ENCODE data around the gene KRTAP10-2.
"Not testable (repeated sequence)": the region's sequence is repeated elsewhere in the genome, so short reads cannot be mapped to it uniquely, and the experiment has no call there.

The KRTAP10-2 gene

DNA sequence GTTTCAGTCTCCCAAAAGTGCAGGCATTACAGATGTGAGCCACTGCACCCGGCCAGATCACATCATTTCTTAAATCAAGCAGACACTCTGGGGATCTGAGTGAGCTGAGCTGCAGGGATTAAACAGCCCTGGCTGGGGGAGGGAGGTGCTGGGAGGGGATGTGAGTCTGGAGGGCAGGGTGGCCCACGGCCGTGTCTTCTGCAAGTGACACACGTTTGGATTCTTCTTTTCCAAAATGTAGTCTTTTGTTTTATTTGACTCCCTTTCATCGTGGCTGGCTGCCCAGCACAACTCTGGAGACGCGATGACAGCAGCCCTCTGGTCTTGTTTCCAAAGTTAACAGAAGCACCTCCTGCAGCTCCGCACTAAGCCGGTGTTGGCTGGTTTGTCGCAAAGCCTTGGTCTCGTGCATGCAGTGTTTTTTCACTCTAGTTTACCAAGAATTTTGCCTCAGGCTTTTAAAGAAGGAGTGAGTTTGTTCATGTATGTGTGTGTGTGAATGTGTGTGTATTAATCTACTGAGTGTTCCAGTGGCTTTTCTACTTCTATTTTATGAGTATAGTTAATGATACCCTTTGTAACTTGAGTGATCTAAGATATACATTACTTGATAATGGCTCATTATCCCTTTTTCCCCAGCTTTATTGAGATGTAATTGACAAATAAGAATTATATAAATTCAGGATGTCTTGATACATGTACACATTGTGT, 31.9 kb upstream of the KRTAP10-2 start:
- no peak for DNase-seq (ENCODE audit: low read depth)

DNA sequence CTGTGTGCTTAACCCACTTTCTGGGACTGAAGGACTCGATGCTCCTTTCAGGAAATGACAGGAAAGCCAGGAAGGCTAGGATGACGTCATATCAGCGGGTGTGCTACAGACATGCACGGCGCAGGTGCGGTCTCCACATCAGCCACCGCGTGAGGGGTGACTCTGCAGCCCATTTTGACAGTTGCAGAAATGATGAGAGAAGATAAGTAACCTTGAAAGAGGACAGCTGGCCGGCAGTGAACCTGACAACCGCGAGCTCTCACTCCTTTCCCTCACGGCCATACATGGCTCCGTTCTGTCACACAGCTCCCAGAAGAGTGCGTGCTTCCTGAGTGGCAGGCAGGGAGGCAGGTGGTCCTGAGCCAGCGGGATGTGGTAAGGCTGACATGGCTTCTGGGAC, 30.8 kb upstream of the KRTAP10-2 start:
- DNase-seq (ENCODE audit: low read depth): no peak

DNA sequence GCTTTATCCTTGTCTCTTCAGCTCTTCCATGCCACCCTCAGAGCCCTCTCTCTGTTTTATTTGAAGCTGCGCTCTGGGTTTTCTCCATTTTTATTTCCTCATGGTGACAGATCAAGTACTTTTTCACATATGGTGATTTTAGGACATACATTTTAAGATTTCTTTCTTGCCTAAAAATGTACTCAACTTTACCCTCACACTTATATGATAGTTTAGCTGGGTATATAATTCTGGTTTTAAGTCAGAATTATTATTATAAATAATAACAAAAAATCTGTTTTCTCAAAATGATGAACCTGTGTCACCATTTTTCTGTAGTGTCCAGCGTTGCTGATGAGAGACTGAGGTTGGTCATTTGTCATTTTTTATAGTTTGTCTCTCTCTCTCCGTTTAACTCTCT, 29.9 kb upstream of the KRTAP10-2 start:
- no peak for DNase-seq (ENCODE audit: low read depth)

DNA sequence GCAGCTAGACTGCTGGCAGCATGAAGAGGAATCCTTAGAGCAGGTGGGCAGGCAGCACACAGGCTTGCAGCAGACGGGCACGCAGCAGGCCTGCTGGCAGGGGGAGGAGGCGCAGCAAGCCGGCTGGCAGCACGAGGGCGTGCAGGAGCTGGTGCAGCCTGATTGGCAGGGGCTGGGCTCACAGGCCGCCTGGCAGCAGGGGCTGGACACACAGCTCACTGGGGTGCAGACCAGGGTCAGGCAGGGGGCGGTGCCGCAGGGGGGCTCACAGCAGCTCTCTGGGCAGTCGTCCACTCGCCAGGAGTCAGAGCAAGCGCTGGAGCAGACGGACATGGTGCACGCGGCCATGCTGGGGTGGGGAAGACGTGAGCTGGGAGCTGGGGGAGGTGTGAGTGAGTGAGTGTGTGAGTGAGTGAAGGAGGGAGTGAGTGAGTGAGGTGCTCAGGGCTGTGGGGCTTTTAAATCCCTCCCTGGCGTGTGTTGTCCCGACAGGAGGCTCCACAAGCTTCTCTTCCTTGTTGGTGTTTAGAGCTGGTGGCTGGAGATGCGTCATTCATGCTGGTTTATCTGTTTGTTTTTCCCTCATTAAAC, 29.0 kb upstream of the KRTAP10-2 start, which contains the start of gene KRTAP10-5:
KRTAP10-5 (minus strand) TSS at position 374 of the 591 bp plus-strand sequence; CDS start at position 348, 26 bp downstream.
- DNase-seq (ENCODE audit: low read depth): not testable (repeated sequence)

DNA sequence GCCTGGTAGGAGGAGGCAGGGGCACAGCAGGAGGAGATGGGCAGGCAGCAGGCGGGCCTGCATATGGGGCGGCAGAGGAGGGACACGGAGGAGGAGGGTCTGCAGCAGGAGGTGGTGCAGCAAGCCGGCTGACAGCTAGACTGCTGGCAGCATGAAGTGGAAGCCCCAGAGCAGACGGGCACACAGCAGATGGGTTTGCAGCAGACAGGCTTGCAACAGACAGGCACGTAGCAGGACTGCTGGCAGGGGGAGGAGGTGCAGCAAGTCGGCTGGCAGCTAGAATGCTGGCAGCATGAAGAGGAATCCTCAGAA, 28.5 kb upstream of the KRTAP10-2 start:
- no peak for DNase-seq (ENCODE audit: low read depth)

DNA sequence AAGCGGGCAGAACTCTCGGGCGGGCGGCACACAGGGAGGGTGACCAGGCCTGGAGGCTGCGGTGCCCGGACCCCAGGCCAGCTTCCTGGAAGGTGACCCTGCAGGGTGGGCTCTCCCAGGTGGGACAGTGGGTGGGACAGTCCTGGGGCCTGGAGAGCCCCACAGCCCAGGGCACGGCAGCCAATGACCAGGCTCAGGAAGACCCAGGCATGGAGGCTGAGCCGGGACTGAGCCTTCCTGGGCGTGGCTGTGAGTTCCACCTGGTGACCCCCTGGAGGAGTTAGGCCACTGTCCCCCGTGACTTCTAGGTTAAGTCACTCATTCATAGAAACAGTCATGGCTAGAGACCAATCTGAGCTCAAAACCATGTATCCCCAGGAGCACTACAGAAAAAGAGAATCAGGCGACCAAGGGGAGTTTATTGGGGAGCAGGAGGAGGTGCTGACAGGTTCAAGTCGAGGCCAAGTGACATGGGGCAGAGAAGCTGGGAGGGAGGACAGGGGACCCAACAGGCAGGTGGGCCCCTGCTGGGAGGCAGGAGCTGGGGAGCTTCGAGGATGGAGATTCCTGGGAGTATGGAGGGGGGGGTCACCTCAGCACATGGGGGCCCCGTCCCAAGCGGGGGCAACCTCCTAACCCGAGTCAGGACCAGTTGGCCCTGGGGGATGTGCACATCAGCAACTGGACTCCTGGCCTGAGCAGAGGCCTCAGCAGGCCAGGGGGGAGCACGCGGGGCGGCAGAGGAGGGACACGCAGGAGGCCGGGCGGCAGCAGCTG, 27.9 kb upstream of the KRTAP10-2 start:
- no peak for DNase-seq (ENCODE audit: low read depth)

DNA sequence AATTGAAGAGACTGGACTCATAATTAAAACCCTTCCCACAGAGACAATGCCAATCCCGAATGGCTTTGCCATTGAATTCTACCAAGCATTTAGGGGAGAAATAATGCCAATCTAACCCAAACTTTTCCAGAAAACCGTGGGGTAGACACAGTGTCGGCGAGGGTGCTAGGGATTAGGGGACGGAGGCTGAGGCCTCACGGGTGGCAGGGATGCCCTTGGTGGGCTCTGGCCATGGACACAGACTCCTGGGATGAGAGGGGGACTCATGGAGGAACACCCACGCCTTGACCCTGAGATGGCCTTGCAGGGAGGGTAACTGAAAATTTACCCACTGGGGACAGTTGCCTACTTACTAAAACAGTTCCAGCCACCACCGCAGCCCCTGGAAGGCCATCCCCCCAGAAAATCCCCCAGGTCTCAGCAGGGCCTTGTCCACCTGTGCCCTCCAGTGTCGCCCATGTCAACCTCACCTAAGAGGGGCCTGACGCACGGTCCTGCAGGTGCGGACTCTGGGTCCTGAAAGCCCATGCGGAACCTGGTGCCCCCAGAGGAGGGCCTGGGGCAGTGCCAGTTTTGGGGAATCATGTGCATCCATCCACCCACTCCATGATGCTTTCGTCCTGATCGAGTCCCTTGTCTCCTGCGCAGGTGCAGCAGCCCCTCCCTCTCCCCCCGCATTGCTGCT, 27.2 kb upstream of the KRTAP10-2 start:
- no peak for DNase-seq (ENCODE audit: low read depth)

DNA sequence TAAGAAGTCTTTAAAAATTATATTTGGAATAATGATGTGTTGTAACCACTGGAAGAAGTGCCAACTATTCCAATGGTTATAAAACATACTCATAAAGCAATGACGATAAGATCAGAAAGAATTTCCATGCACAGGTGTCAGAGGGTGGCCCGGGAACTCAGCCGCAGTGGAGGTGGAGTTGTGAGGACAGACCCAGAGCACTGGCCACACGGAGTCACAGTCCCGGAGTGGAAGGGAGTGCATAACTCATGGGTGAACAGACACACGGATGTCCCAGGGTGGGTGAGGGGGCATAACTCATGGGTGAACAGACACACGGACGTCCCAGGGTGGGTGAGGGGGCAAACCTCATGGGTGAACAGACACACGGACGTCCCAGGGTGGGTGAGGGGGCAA, 24.7 kb upstream of the KRTAP10-2 start:
- no peak for DNase-seq (ENCODE audit: low read depth)

DNA sequence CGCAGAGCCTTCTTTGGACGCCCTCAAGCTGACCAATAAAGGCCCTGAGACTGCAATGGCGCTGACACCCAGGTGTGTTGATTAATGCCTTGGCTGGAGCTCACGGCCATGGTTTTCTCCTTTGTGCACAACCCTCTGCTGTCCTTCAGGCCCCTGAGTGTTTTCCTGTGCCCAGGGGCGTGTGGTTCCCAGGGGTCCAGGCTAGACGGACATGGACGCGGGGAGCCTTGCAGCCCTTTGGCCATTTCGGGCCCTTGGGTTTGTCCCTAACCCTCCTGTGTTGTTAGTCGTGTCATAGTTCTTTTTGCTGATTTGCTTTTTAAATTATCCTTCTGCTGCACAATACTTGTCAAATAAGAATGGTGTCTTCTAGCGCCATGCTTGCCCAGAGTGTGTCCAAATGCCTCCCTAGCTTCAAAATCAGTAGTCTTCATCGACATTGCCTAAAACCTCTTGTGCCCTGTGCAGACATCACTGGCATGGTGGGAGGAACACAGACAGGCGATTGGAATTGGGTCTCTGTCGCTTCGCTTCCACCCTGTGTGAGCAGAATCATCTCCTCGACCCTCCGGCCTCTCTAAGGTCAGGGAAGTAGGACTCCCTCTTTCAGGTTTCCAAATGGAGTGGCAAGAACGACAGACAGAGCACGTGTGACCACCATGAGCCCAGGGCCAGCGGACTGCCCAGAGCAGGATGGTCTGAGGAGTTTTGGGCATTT, 24.2 kb upstream of the KRTAP10-2 start:
- DNase-seq (ENCODE audit: low read depth): no peak

DNA sequence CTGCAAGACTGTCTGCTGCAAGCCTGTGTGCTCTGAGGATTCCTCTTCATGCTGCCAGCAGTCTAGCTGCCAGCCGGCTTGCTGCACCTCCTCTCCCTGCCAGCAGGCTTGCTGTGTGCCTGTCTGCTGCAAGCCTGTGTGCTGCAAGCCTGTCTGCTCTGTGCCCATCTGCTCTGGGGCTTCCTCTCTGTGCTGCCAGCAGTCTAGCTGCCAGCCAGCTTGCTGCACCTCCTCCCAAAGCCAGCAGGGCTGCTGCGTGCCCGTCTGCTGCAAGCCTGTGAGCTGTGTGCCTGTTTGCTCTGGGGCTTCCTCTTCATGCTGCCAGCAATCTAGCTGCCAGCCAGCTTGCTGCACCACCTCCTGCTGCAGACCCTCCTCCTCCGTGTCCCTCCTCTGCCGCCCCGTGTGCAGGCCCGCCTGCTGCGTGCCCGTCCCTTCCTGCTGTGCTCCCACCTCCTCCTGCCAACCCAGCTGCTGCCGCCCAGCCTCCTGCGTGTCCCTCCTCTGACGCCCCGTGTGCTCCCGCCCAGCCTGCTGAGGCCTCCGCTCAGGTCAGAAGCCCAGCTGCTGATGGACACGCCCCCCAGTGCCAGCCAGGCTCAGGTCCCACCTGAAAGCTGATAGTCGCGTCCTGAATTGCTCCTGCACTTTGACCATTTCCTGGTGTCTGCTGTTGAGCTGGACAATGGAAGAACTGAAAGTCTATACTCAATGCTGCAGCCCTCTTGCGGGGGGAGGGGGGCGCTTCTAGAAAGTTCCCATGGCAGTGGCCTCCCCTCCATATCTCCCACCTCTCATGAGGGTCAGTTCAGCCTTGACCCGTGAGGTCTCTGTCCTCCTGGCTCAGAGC, 23.4 kb upstream of the KRTAP10-2 start:
- DNase-seq (ENCODE audit: low read depth): no peak

DNA sequence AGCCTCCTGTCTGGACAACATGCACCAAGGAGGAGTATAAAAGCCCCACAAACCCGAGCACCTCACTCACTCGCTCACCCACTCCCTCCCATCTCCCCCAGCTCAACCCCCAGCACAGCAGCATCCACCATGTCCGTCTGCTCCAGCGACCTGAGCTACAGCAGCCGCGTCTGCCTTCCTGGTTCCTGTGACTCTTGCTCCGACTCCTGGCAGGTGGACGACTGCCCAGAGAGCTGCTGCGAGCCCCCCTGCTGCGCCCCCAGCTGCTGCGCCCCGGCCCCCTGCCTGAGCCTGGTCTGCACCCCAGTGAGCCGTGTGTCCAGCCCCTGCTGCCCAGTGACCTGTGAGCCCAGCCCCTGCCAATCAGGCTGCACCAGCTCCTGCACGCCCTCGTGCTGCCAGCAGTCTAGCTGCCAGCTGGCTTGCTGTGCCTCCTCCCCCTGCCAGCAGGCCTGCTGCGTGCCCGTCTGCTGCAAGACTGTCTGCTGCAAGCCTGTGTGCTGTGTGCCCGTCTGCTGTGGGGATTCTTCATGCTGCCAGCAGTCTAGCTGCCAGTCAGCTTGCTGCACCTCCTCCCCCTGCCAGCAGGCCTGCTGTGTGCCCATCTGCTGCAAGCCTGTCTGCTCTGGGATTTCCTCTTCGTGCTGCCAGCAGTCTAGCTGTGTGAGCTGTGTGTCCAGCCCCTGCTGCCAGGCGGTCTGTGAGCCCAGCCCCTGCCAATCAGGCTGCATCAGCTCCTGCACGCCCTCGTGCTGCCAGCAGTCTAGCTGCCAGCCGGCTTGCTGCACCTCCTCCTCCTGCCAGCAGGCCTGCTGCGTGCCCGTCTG, 22.5 kb upstream of the KRTAP10-2 start, which contains the start of gene KRTAP10-4:
KRTAP10-4 (plus strand) TSS at position 100 of the 827 bp plus-strand sequence; CDS start at position 130, 30 bp downstream.
- not testable (repeated sequence) for DNase-seq (ENCODE audit: low read depth)

DNA sequence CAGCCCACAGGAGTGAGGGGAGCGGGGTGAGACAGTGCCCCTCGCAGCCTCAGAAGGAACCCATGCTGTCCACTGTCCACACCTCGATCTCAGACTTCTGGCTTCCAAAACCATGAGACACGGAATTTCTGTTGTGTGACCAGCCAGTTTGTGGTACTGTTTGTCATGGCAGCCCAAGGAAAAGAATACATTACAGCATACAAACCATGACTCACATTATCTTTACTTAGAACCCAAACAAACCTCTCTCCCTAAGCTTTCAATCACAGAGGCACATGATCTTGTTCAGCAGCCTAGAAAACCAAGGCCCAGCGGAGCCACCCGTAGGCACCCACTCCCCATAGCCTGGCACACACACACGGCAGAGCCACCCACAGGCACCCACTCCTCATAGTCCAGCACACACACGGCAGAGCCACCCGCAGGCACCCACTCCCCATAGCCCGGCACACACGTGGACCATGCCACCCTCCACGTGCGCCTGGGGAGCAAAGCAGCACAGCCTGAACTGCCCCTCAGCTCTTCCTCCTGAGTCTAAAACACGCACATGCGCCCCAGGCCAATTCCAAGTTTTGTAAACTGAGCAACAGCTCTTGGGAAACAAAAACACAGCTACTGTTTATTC, 21.8 kb upstream of the KRTAP10-2 start:
- DNase-seq (ENCODE audit: low read depth): no peak

DNA sequence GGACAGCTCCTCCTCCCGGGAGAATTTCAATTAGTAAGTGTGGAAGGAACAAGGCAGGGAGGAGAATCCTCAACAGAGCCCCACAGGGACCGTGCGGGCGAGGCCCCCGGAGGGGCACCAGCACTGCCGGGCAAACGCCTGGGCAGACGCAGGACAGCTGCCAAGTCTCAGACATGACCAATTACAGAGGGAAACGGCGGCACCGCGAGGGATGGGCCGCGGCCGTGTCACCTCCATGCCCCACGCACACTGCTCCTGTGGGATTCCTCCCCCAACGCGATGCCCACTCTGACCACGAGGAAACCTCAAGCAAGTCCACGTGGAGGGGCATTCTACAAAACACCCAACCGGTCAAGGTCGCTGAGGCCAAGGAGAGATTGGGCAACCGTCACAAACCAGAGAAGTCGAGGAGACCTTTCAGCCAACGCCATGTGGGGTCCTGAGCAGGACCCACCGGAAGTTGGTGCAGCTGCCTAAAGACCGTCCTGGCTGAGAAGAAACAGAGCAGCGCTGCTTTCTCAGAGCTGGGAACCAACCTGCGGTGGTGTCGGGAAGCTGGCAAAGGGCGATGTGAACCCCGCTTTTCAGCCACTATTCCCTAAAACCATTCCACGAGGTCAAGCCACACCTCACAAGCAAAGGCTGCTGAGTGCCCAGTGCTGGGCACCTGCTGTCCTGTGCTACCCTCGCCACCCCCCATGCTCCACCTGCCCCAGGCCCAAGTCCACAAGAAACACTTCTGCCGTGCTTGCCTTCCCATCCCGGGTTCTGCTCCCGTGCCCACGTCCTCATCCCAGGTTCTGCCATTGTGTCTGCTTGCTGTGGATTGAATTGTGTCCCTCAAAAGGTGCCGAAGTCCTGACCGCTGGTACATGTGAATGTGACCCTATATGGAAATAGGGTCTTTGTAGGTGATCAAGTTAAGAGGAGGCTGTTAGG, 20.8 kb upstream of the KRTAP10-2 start:
- no peak for DNase-seq (ENCODE audit: low read depth)

DNA sequence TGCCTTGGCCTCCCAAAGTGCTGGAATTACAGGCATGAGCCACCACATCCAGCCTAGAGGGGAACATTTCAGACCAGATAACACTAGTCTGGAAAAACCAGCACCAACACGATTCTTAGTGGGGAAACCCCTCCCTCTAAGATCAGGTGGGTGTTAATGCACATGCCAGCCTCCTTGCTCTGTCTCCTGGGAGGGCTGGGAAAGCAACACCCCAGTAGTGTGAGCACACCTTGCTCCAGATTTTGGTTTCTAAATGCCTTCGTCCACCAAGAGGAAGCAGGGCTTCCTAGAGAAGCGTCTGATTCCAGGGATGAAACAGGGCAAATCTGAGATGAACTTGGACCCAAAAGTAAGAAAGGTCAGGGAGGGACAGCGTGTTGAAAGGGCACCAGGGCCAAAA, 20.0 kb upstream of the KRTAP10-2 start:
- DNase-seq (ENCODE audit: low read depth): no peak

DNA sequence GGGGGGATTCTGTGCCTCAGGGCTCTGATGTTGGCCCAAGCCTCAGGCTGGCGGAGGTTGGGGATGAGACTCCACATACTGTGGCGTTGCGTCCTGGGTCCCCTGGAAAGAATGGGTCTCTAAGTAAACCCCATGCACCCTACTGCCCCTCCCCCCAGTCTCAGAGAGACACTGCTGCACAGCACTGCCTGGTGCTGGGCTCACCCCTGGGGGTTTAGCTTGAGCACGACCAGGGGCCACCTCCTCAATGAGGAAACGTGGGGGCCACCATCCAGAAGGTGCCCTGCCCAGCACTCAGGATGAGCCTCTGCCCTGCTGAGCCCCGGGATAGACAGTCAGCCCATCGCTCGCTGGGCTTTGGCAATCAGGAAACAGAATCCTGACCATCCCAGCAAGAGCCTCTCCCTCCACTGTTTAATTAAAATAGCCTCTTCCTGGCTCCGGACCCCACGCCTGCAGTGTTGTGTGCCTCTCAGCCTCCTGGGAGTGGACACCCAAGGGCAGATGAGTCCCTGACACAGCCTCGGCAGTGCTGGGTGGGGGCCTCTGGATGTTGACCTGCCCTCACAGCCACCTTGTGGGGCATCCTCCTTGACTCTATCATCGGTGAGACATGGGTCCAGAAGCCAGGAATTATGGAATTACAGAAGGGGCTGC, 18.7 kb upstream of the KRTAP10-2 start:
- DNase-seq (ENCODE audit: low read depth): no peak

DNA sequence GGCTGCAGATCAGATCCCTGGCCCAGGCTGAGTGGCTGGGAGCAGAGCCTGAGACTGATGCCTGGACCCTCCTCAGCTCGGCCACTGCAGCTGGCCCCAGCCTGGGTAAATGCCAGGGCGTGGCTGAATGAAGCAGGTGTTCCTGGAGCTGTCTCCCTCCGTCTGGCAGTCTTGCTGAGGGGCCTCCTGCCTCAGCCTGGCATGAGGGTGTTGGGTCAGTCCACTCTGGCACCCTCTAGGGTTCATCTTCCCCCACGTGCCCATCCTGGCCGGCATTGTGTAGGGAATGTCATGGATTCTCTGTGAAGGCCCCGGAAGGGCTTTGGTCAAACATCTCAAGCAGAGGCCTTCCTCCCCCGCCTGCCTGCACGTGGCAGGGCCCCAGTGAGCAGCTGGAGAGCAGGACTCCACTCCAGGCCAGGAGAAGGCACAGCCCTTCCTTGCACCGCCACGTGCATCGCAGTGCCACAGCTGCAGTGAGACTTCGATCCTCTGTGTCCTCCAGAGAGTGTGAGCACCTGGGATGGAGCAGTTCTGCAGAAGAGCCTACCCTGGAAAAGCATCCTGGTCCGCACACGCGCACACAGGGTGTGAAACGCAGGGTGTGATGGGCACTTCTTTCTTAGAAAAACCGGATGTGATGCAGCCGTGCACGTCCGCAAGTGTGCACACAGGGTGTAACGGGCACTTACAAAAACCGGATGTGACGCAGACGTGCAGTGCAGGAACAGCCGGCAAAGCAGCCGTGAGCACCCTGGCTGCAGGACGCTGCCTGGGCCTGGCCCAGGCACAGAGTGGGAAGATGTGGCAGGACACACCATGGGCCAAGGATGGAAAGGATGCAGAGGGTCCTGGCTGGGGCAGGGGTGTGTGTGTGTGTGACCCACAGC, 17.6 kb upstream of the KRTAP10-2 start:
- DNase-seq (ENCODE audit: low read depth): no peak

DNA sequence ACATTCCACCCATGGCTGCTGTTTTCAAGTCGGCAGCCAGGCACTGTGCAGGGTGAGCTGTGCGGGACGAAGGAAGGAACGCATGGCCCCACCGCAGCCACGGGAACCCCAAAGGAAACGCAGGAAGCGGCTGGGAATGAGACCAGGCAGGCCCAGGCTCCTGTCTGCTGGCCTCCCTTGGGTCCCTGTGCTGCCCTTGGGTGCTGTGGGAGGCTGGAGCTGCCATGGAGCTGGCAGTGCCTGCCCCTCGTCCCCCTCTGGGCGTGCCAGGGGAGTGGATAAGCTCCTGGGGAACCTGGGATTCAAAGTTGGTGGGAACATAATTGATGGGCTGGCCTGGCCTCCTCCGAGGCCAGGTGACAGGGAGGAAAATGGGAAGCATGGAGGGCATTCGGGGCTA, 17.0 kb upstream of the KRTAP10-2 start:
- DNase-seq (ENCODE audit: low read depth): no peak
